Transverse colon (tissue), 4 donors: Measurements from ENCODE around the gene FNDC3B. TPM values are rescaled to one million over a fixed set of nuclear protein-coding genes. Genes with fewer than 3 reads are reported as not detected.

Source experiments
- DNase-seq: peaks from one replicate; pipeline ENCODE4 v3.0.0-alpha.2; 2019
- H3K27ac ChIP-seq, 4 donors: fragments of 200-600 bp; sonication (generic); 2 replicates each; pipeline ENCODE4 v1.5.1; 2016 to 2018; ENCODE audit warnings: inconsistent platforms in 4 of 4
- H3K27me3 ChIP-seq: fragments of 200-600 bp; sonication (generic); 2 replicates; pipeline ENCODE4 v1.5.1; 2017; ENCODE audit warnings: inconsistent platforms
- H3K36me3 ChIP-seq, 4 donors: fragments of 200-600 bp; sonication (generic); 2 replicates each; pipeline ENCODE4 v1.5.1; 2017 to 2019; ENCODE audit warnings: inconsistent platforms in 4 of 4
- H3K4me1 ChIP-seq, 4 donors: fragments of 200-600 bp; sonication (generic); 2 replicates each; pipeline ENCODE4 v1.5.1; 2017 to 2020; ENCODE audit warnings: inconsistent platforms in 4 of 4
- H3K4me3 ChIP-seq, 4 donors: fragments of 200-600 bp; sonication (generic); 1 replicate in 1 of 4; 2 replicates in 3 of 4; pipeline versions ENCODE4 v1.5.1 to v1.6.1; 2017 to 2019; ENCODE audit warnings: inconsistent platforms in 4 of 4
- H3K9me3 ChIP-seq, 2 donors: fragments of 200-600 bp; sonication (generic); 2 replicates each; pipeline ENCODE4 v1.5.1; 2017 to 2019; ENCODE audit warnings: inconsistent platforms in 2 of 2
- EP300 ChIP-seq: sonication (generic); formaldehyde crosslinking; IDR thresholded peaks from one replicate; pipeline ENCODE4 v1.6.1; 2017; ENCODE audit warnings: antibody characterized with exemption, low read depth
- POLR2A ChIP-seq: fragments of 450-650 bp; IDR thresholded peaks from one replicate; pipeline ENCODE4 v1.6.1; 2016; ENCODE audit warnings: antibody characterized with exemption, mild to moderate bottlenecking, moderate library complexity
- POLR2AphosphoS5 ChIP-seq, 3 donors: sonication (generic); formaldehyde crosslinking; IDR thresholded peaks; one replicate each; pipeline ENCODE4 v1.6.1; 2016; ENCODE audit warnings: antibody characterized with exemption in 3 of 3
- WGBS, 2 donors: methylation state at CpG; one replicate each; pipeline ENCODE4 v1.1.5; 2018; ENCODE audit warnings: low coverage in 1 of 2; 5-methylcytosine and 5-hydroxymethylcytosine counted together
- in situ Hi-C, 4 donors: fragments of 200-750 bp; cut with MboI; loops; one replicate each; pipeline versions ENCODE4 v1.15.0 to v1.15.1; 2017; ENCODE audit warnings: low sequenced_read_pairs in 3 of 4, low pct_ligation_motif_present in 1 of 4, low pct_unique_long_range_greater_than_20kb in 1 of 4
- intact Hi-C: fragments of 100-400 bp; cut with DNase I; formaldehyde crosslinking; loops from one replicate; pipeline ENCODE4 v1.15.1; 2023; ENCODE audit warnings: low total_unique reads
- total RNA-seq, 4 donors: library from RNA; depleted of rRNA; stranded (reverse); fragments of >200 nt; gene quantifications; one replicate each; pipeline ENCODE4 v1.1.0, GENCODE V29; 2016
- TF ChIP-seq, protein P1 (sequence below), 5 experiments: fragments of 200-600 bp in 3 of 5; fragments of 450-650 bp in 2 of 5; sonication (generic) in 3 of 5; IDR thresholded peaks; 1 replicate in 2 of 5; 2 replicates in 3 of 5; pipeline ENCODE4 v1.5.1; 2016 to 2017; ENCODE audit warnings: antibody characterized with exemption in 5 of 5, inconsistent platforms in 3 of 5, mild to moderate bottlenecking in 2 of 5, moderate library complexity in 1 of 5

FNDC3B gene
- total RNA-seq, 4 donors from 2014 or later: 28.5 to 85.7 (median 44.5) TPM

DNA sequence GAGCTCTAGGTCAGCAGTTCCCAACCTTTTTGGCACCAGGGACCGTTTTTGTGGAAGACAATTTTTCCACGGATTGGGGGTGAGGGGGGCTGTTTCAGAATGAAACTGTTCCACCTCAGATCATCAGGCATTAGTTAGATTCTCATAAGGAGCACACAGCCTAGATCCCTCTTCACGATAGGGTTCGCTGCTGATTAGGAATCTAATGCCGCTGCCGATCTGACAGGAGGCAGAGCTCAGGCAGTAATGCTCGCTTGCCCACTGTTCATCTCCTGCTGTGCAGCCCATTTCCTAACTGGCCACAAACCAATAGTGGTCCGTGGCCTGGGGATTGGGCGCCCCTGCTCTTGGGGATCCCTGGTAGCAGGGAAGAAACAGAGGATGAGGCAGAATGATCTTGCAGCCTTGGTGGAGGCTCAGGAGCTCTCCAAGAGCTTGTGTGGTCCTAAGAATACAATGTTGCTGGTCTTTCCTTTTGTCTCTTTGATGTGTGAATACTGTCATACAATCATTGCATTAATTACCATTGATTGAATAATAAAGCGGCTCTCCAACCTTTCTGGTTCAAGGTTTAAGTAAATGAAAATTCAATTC lies 183.2 kb downstream of the FNDC3B start:
- Histone ChIP-seq H3K27me3 (no peaks in the 10 kb centered on the region), H3K36me3 (no peaks in the 10 kb centered on the region), H3K4me1 (peaks cover 7 to 49% (median 18%) of the 10 kb centered on the region in 4 donors), H3K4me3 (no peak overlapping the region), H3K27ac (no peak overlapping the region), H3K9me3 (no peaks in the 10 kb centered on the region)
- intact Hi-C loops (no loop called here), in situ Hi-C loops (no loop called here)
- 86 to 100% methylated on average over 1 to 10 of the region's 10 CpGs for WGBS, 2 donors
- TF ChIP-seq, protein P1, sequence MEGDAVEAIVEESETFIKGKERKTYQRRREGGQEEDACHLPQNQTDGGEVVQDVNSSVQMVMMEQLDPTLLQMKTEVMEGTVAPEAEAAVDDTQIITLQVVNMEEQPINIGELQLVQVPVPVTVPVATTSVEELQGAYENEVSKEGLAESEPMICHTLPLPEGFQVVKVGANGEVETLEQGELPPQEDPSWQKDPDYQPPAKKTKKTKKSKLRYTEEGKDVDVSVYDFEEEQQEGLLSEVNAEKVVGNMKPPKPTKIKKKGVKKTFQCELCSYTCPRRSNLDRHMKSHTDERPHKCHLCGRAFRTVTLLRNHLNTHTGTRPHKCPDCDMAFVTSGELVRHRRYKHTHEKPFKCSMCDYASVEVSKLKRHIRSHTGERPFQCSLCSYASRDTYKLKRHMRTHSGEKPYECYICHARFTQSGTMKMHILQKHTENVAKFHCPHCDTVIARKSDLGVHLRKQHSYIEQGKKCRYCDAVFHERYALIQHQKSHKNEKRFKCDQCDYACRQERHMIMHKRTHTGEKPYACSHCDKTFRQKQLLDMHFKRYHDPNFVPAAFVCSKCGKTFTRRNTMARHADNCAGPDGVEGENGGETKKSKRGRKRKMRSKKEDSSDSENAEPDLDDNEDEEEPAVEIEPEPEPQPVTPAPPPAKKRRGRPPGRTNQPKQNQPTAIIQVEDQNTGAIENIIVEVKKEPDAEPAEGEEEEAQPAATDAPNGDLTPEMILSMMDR (IDR thresholded peaks at IDR 0.05): no peak
- TF ChIP-seq POLR2AphosphoS5 (IDR thresholded peaks at IDR 0.05): no peak
- no peak for TF ChIP-seq POLR2A
- TF ChIP-seq EP300: no peak
- DNase-seq: no peak

DNA sequence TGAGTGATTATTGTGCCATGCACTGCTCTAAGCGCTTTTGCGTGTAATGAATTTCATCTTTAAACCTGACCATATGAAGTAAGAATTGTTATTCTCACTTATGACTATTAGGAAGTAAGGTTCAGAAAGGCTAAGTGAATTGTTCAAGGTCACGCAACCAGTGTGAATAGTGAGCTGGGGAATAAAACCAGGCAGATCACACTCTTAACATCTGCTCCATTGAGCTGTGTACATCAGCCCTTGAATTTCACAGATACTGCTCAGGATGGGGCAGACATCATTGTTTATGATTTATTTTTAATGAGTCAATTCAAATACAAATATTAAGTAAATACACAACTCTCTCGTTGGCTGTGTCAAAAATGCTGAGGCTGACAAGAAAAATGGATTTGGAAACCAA lies 184.5 kb downstream of the FNDC3B start:
- no peak for TF ChIP-seq POLR2A
- TF ChIP-seq, protein P1 (IDR thresholded peaks at IDR 0.05): no peak
- no peak for TF ChIP-seq EP300
- no peak for TF ChIP-seq POLR2AphosphoS5 (IDR thresholded peaks at IDR 0.05)
- in situ Hi-C loops (no loop called here), intact Hi-C loops (no loop called here)
- Histone ChIP-seq H3K27ac (no peak overlapping the region), H3K36me3 (no peaks in the 10 kb centered on the region), H3K4me1 (peaks cover under 1 to 41% (median 9%) of the 10 kb centered on the region in 4 donors), H3K27me3 (no peaks in the 10 kb centered on the region), H3K4me3 (no peak overlapping the region), H3K9me3 (no peaks in the 10 kb centered on the region)
- WGBS, 2 donors: 89 to 91% methylated on average over 4 of the region's 4 CpGs
- DNase-seq: no peak

DNA sequence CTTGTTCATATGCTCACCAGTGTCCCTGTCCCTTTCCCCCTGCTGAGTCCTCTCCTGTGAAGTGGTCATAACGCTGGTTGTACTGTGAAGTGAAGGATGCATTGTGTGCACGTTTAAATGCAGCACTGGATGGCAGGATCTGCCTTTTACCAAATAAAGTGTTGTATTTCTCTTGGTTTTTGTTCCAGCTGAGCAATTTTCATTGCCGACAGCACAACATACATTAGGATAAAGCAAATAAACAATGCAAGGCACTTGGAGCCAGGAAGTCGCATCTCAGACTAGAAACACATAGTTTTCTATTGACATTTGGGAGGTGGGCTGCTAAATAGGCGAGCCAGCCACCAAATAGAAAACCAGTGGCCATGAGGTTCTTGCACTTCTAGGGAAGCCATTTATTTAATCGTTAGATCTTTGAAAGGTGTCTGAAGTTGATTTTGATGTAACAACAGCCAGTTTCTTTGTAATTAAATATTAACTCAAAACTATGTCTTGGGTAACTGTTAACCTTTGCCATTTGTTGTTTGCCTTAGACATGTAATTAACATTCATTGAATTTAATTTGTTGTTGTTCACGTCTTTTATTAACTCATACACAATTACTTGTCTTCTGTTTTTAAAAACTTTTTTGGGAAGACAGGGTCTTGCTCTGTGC lies 185.3 kb downstream of the FNDC3B start:
- no peak overlapping the region for H3K4me3 ChIP-seq
- 71 to 72% methylated on average over 6 to 7 of the region's 7 CpGs for WGBS, 2 donors
- H3K27ac ChIP-seq: no peak overlapping the region
- intact Hi-C loops (no loop called here), in situ Hi-C loops (no loop called here)
- H3K27me3 ChIP-seq: no peaks in the 10 kb centered on the region
- H3K4me1 ChIP-seq: peaks cover 0 to 32% (median 5%) of the 10 kb centered on the region in 4 donors
- H3K36me3 ChIP-seq: no peaks in the 10 kb centered on the region
- H3K9me3 ChIP-seq: no peaks in the 10 kb centered on the region
- TF ChIP-seq POLR2A: no peak
- no peak for TF ChIP-seq EP300
- TF ChIP-seq POLR2AphosphoS5 (IDR thresholded peaks at IDR 0.05): no peak
- TF ChIP-seq, protein P1 (IDR thresholded peaks at IDR 0.05): no peak
- DNase-seq: no peak

DNA sequence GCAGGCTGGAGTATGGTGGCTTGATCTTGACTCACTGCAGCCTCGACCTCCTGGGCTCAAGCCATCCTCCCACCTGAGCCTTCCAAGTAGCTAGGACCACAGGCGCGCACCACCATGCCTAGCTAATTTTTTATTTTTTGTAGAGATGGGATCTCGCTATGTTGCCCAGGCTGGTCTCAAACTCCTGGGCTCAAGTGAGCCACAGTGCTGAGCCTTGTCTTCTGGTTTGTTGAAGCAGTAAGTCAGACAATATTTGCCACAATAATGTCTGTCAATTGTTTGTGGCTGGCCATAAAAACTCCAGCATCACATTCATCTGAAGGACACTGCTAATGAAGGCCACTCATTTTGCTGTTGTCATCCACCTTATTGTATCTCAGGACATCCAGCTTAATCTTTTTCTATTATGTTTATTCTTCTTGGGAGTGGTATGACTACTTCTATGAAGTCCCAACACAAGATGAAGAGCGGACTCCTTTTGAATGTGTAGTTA lies 185.9 kb downstream of the FNDC3B start:
- DNase-seq: no peak
- Histone ChIP-seq H3K27ac (no peak overlapping the region), H3K36me3 (no peaks in the 10 kb centered on the region), H3K9me3 (no peaks in the 10 kb centered on the region), H3K27me3 (no peaks in the 10 kb centered on the region), H3K4me1 (peaks cover 0 to 28% (median 5%) of the 10 kb centered on the region in 4 donors), H3K4me3 (no peak overlapping the region)
- TF ChIP-seq POLR2AphosphoS5 (IDR thresholded peaks at IDR 0.05) (no peak), EP300 (no peak), POLR2A (no peak)
- TF ChIP-seq, protein P1 (IDR thresholded peaks at IDR 0.05): no peak
- in situ Hi-C loops (no loop called here), intact Hi-C loops (no loop called here)
- 83 to 90% methylated on average over 4 to 5 of the region's 5 CpGs for WGBS, 2 donors
